Kidney (tissue), 14 donors: ENCODE measurements around the gene C7orf33. TPM values are rescaled to one million over a fixed set of nuclear protein-coding genes. Genes with fewer than 3 reads are reported as not detected.

Source experiments
- DNase-seq, 5 donors: peaks; one replicate each; pipeline ENCODE4 v3.0.0-alpha.2; 2013 to 2020
- FAIRE-seq: peaks from 2 replicates; lab custom pipeline; 2012; peaks lifted over from hg19 to GRCh38; lab: Jason Lieb, UNC
- H3K27ac ChIP-seq, 2 donors: one replicate each; pipeline ENCODE4 v1.7.0; 2013; ENCODE audit warnings: low read depth in 2 of 2, low read length in 2 of 2, inconsistent platforms in 1 of 2
- H3K27me3 ChIP-seq: one replicate; pipeline ENCODE4 v1.7.1; 2013; ENCODE audit warnings: low read length, inconsistent platforms; ENCODE audit not compliant: control insufficient read depth, insufficient read depth
- H3K36me3 ChIP-seq, 3 donors: one replicate each; pipeline versions ENCODE4 v1.7.0 to v1.7.1; 2013; ENCODE audit warnings: low read length in 3 of 3, control low read depth in 1 of 3, inconsistent platforms in 1 of 3; ENCODE audit not compliant: insufficient read depth in 3 of 3, control insufficient read depth in 2 of 3
- H3K4me1 ChIP-seq, 3 donors: one replicate each; pipeline versions ENCODE4 v1.7.0 to v1.7.1; 2013; ENCODE audit warnings: low read length in 3 of 3, inconsistent platforms in 1 of 3, low read depth in 1 of 3; ENCODE audit not compliant: control insufficient read depth in 2 of 3, insufficient read depth in 2 of 3
- H3K4me3 ChIP-seq, 3 donors: one replicate each; pipeline versions ENCODE4 v1.7.0 to v1.8.1; 2013; ENCODE audit warnings: low read length in 3 of 3, control low read depth in 1 of 3, inconsistent platforms in 1 of 3
- H3K9ac ChIP-seq, 3 donors: one replicate each; pipeline versions ENCODE4 v1.7.0 to v1.7.1; 2013; ENCODE audit warnings: low read length in 3 of 3, control low read depth in 1 of 3, inconsistent platforms in 1 of 3
- H3K9me3 ChIP-seq, 3 donors: one replicate each; pipeline versions ENCODE4 v1.7.0 to v1.7.1; 2013; ENCODE audit warnings: low read length in 3 of 3, control low read depth in 1 of 3, inconsistent platforms in 1 of 3; ENCODE audit not compliant: control insufficient read depth in 2 of 3, insufficient read depth in 1 of 3
- intact Hi-C: fragments of 100-400 bp; cut with DNase I; formaldehyde crosslinking; loops from one replicate; pipeline ENCODE4 v1.11.1; 2022
- polyA plus RNA-seq: library from polyadenylated mRNA; stranded (reverse); fragments of 350-450 nt; fragmentation: Illumina TruSeq; extraction: RNeasy Lipid Tissue Mini Kit (QIAGEN cat#74804); gene quantifications from one replicate; pipeline ENCODE4 v1.2.3, GENCODE V29; 2014; ENCODE audit warnings: low read depth, low replicate concordance; ENCODE audit not compliant: insufficient read depth
- total RNA-seq: library from RNA; stranded (reverse); fragmentation: NEBNext Ultra II Directional; extraction: Animal tissue kit (Norgen Biotek cat#: 25700); gene quantifications from one replicate; pipeline ENCODE4 v1.2.1, GENCODE V29; 2021
- TF ChIP-seq, protein P1 (sequence below): IDR thresholded peaks from 3 replicates; pipeline ENCODE4 v1.5.1; 2012; ENCODE audit warnings: mild to moderate bottlenecking, moderate library complexity, borderline replicate concordance; ENCODE audit not compliant: insufficient read depth; ENCODE audit errors: extremely low read depth
- donor health status: control.
- donor health status: control.
- donor health status: control.
- donor health status: control.
- donor health status: control.
- donor health status: DM: yes; HTN: yes; CAD: no.
- donor health status: Normal renal cell carcinoma (clear cell type).

The C7orf33 gene
- total and polyA plus RNA-seq, 2 donors from 2014 or later: not detected

DNA sequence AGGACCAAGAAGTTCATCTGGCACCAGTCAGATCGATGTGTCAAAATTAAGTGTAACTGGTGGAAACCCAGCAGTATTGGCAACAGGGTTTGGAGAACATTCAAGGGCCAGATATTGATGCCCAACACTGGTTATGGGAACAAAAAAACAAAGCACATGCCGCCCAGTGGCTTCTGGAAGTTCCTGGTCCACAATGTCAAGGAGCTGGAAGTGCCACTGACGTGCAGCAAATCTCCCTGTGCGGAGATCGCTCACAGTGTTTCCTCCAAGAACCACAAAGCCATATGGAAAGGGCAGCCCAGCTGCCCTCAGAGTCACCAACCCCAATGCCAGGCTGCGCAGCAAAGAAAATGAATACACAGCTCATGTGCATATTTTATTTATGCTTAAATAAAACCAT lies 10.1 kb upstream of the C7orf33 start:
- no peak for FAIRE-seq
- no peak for DNase-seq
- no peak overlapping the region for H3K27ac ChIP-seq
- no peak overlapping the region for H3K4me3 ChIP-seq
- no peaks in the 10 kb centered on the region for H3K4me1 ChIP-seq
- H3K36me3 ChIP-seq: no peaks in the 10 kb centered on the region
- H3K9me3 ChIP-seq: no peaks in the 10 kb centered on the region
- H3K27me3 ChIP-seq: no peaks in the 10 kb centered on the region
- intact Hi-C loops: no loop called here
- no peak overlapping the region for H3K9ac ChIP-seq
- TF ChIP-seq, protein P1, sequence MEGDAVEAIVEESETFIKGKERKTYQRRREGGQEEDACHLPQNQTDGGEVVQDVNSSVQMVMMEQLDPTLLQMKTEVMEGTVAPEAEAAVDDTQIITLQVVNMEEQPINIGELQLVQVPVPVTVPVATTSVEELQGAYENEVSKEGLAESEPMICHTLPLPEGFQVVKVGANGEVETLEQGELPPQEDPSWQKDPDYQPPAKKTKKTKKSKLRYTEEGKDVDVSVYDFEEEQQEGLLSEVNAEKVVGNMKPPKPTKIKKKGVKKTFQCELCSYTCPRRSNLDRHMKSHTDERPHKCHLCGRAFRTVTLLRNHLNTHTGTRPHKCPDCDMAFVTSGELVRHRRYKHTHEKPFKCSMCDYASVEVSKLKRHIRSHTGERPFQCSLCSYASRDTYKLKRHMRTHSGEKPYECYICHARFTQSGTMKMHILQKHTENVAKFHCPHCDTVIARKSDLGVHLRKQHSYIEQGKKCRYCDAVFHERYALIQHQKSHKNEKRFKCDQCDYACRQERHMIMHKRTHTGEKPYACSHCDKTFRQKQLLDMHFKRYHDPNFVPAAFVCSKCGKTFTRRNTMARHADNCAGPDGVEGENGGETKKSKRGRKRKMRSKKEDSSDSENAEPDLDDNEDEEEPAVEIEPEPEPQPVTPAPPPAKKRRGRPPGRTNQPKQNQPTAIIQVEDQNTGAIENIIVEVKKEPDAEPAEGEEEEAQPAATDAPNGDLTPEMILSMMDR: no peak

- intact Hi-C loops: no loop called here
Observed at GRCh38 chr7:148581624-148582023, 8.9 kb upstream of the C7orf33 start.

DNA sequence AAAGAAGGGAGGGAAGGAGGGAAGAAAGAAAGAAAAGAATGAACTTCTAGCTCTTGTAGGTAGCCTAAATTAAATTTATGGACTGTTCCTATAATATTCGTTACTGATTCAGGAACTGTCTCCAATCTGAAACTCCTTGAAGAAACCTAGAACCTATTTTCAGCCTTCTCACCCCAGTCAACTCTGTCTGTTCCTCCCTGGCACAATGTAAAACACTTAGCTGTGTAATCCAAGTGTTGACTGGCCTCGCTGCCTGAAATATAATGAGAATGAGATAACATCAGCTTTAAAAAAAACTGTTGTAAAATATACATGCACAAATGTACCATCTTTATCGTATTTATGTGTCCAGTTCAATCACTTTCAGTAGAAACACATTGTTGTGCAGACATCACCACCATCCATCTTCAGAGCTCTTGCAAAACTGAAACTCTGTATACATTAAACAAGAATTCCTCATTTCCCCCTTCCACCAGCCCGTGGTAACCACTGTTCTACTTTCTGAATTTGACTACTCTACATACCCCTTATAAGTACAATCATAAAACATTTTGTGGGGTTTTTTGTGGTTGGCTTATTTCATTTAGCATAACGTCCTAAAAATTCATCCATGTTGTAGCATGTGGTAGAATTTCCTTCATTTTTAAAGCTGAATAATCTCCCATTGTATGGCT lies 6.3 kb upstream of the C7orf33 start:
- TF ChIP-seq, protein P1: no peak
- DNase-seq (no peak), FAIRE-seq (no peak)
- no peak overlapping the region for H3K9ac ChIP-seq
- no peaks in the 10 kb centered on the region for H3K27me3 ChIP-seq
- intact Hi-C loops: no loop called here
- no peak overlapping the region for H3K4me3 ChIP-seq
- H3K27ac ChIP-seq: no peak overlapping the region
- H3K9me3 ChIP-seq: no peaks in the 10 kb centered on the region
- no peaks in the 10 kb centered on the region for H3K4me1 ChIP-seq
- H3K36me3 ChIP-seq: no peaks in the 10 kb centered on the region

More at GRCh38 chr7:148581624-148582023, 8.9 kb upstream of the C7orf33 start:
- no peaks in the 10 kb centered on the region for H3K4me1 ChIP-seq
- no peaks in the 10 kb centered on the region for H3K27me3 ChIP-seq
- H3K4me3 ChIP-seq: no peak overlapping the region
- H3K27ac ChIP-seq: no peak overlapping the region
- no peaks in the 10 kb centered on the region for H3K9me3 ChIP-seq
- FAIRE-seq (no peak), DNase-seq (no peak)
- TF ChIP-seq, protein P1: no peak
- H3K9ac ChIP-seq: no peak overlapping the region
- no peaks in the 10 kb centered on the region for H3K36me3 ChIP-seq
